ENCODE data around the gene INO80B. TPM values are rescaled to one million over a fixed set of nuclear protein-coding genes. Genes with fewer than 3 reads are reported as not detected.
"Not testable (repeated sequence)": the region's sequence is repeated elsewhere in the genome, so short reads cannot be mapped to it uniquely, and the experiment has no call there.

The INO80B gene
- polyA plus RNA-seq, 2 of the 4 experiments (the other 2 are of a cell fraction): 19.9 to 74.6 TPM

DNA sequence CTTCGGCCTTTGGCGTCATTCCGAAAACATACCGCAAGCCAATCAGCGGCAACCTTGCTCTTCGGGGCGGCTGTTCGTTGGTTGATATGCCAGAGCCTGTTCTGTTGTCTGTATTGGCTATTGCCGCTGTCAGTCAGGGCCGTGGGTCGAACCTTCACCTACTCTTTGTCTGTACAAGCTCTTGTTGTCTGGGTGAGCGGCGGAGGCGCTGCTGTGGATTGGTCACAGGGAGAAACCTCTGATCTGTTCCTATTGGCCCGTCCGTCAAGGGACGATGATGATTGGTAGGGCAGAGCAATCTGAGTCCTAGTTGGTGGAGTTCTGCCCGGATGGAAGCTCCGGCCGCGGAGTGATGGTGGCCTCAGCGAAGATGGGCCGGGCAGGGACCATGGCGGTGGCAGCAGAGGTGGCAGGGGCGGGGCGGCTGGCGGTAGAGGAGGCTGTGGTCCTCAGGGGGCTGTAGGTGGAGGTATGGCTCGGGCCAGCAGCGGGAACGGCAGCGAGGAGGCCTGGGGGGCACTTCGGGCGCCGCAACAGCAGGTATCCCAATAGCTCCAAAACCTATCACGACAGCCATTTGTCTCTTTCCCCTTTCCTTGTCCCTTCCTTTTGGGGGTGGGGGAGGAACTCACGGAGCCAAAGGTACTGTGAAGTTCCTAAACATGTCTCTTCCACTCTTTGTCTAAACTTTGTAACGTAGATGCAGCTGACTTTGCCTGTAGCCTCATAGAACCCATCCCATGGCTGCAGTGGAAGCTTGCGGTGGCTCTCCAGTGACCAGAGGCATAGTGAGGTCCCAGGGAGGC lies 3.4 kb downstream of the INO80B start, which contains the start of gene WBP1 (continued):
- TF ChIP-seq, protein P1, sequence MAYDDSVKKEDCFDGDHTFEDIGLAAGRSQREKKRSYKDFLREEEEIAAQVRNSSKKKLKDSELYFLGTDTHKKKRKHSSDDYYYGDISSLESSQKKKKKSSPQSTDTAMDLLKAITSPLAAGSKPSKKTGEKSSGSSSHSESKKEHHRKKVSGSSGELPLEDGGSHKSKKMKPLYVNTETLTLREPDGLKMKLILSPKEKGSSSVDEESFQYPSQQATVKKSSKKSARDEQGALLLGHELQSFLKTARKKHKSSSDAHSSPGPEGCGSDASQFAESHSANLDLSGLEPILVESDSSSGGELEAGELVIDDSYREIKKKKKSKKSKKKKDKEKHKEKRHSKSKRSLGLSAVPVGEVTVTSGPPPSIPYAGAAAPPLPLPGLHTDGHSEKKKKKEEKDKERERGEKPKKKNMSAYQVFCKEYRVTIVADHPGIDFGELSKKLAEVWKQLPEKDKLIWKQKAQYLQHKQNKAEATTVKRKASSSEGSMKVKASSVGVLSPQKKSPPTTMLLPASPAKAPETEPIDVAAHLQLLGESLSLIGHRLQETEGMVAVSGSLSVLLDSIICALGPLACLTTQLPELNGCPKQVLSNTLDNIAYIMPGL (CRISPR knock-in tag; IDR thresholded peaks at IDR 0.05; ENCODE audit: borderline replicate concordance): no peak
- TF ChIP-seq, protein P2, sequence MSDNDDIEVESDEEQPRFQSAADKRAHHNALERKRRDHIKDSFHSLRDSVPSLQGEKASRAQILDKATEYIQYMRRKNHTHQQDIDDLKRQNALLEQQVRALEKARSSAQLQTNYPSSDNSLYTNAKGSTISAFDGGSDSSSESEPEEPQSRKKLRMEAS (IDR thresholded peaks at IDR 0.05): no peak; the same call in 1 of the 2 replicates

DNA sequence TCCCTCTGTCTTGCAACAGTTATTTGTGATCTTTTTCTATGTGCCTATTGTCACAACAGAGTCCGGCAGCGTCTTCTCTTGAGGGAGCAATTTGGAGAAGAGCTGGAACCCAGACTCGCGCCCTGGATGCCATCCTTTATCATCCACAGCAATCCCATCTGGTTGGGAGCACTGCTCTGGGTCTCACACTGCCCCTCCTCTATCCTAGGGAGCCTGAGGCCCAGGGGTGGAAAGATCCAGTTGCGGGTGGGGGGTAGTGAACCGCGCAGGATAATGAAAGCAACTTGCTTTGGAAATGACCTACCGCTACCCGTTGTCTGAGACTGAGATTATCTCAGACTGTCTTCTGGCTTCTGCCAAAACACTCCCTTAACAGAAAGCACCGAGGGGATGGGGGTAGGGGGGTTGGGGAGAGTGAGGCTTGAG lies 4.1 kb downstream of the INO80B start:
- 4% methylated on average over 10 of the region's 10 CpGs for WGBS (ENCODE audit: missing lambda C conversion rate)
- TF ChIP-seq, protein P3, sequence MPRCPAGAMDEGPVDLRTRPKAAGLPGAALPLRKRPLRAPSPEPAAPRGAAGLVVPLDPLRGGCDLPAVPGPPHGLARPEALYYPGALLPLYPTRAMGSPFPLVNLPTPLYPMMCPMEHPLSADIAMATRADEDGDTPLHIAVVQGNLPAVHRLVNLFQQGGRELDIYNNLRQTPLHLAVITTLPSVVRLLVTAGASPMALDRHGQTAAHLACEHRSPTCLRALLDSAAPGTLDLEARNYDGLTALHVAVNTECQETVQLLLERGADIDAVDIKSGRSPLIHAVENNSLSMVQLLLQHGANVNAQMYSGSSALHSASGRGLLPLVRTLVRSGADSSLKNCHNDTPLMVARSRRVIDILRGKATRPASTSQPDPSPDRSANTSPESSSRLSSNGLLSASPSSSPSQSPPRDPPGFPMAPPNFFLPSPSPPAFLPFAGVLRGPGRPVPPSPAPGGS (IDR thresholded peaks at IDR 0.05): no peak
- TF ChIP-seq CHD4 (IDR thresholded peaks at IDR 0.05; ENCODE audit: borderline replicate concordance) (no peak), BHLHE40 (IDR thresholded peaks at IDR 0.05; ENCODE audit: low read depth, low read length) (no peak), ZFP36 (IDR thresholded peaks at IDR 0.05; ENCODE audit: borderline replicate concordance, partially characterized antibody) (no peak), FOSL2 (IDR thresholded peaks at IDR 0.05) (no peak), FOSL2 (CRISPR knock-in tag; IDR thresholded peaks at IDR 0.05) (no peak), POLR2AphosphoS2 (conservative IDR thresholded peaks at IDR 0.05; ENCODE audit: low read length) (0 out of 2 replicates have a peak, but pooled peaks have one; percentile 39)
- DNase-seq (ENCODE audit: low read depth in 1 of 2, low spot score in 1 of 2) (no peak), ATAC-seq (no peak), FAIRE-seq (no peak)
- CTCF ChIA-PET: interaction anchor here (1.3 to 2.3 kb wide), 6 partner anchors 19 to 128 kb away, joined by 3 to 8 read pairs (median 5); partner anchors contain the start of genes CCDC142 and TTC31
- Histone ChIP-seq H3K4me1 (peaks cover 27% of the 10 kb centered on the region), H3K27ac (peak overlapping the region; percentile 68 to 90), H3K4me2 (peak overlapping the region; percentile 83), H3K4me3 (peak overlapping the region; percentile 63), H3K9me3 (no peaks in the 10 kb centered on the region)
- POLR2A ChIA-PET: interaction anchor here (1.2 to 3.3 kb wide), 9 partner anchors 9 to 635 kb away, joined by 3 to 37 read pairs (median 6); partner anchors contain the start of genes AUP1, C2orf81, CCDC142 and HTRA2

DNA sequence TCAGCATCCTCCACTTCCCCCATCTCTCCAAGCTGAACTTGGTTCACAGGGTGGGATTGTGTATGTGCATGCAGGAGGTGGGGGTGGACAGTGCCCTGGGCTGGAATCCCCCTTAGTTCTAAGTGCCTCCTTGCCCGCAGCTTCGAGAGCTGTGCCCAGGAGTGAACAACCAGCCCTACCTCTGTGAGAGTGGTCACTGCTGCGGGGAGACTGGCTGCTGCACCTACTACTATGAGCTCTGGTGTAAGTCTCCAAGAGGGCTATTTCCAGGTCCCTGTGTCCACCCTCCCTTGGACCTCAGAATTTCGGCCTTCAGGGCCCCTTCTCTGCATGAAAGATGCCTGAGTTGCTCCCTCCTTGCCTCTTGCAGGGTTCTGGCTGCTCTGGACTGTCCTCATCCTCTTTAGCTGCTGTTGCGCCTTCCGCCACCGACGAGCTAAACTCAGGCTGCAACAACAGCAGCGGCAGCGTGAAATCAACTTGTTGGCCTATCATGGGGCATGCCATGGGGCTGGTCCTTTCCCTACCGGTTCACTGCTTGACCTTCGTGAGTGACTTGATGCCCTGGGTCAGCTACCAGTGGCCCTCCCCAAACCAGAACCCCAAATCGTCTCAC lies 4.7 kb downstream of the INO80B start:
- not testable (repeated sequence) for DNase-seq (ENCODE audit: low read depth in 1 of 2, low spot score in 1 of 2); H3K9me3 ChIP-seq; FAIRE-seq; ATAC-seq
- peaks cover 30% of the 10 kb centered on the region for H3K4me1 ChIP-seq
- TF ChIP-seq JUN (IDR thresholded peaks at IDR 0.05): 0 out of 5 replicates have a peak, but pooled peaks of 1 of the 2 experiments have one; percentile 4
- TF ChIP-seq POLR2A (IDR thresholded peaks at IDR 0.05; ENCODE audit: low read length): peak; percentile 16; the same call in 1 of the 2 replicates
- WGBS (ENCODE audit: missing lambda C conversion rate): 77% methylated on average over 13 of the region's 13 CpGs
- ChIA-PET POLR2A (interaction anchor here (2.0 to 2.9 kb wide), 2 partner anchors 13 to 23 kb away, joined by 15 to 37 read pairs; partner anchors contain the start of genes CCDC142, MRPL53 and TTC31), CTCF (interaction anchor here (1.3 to 2.3 kb wide), 6 partner anchors 15 to 128 kb away, joined by 3 to 8 read pairs (median 5); no protein-coding TSS in a partner anchor)
- H3K4me2 ChIP-seq: peak overlapping the region; percentile 83
- peak overlapping the region; percentile 68 to 90 for H3K27ac ChIP-seq
- peak overlapping the region; percentile 63 for H3K4me3 ChIP-seq

DNA sequence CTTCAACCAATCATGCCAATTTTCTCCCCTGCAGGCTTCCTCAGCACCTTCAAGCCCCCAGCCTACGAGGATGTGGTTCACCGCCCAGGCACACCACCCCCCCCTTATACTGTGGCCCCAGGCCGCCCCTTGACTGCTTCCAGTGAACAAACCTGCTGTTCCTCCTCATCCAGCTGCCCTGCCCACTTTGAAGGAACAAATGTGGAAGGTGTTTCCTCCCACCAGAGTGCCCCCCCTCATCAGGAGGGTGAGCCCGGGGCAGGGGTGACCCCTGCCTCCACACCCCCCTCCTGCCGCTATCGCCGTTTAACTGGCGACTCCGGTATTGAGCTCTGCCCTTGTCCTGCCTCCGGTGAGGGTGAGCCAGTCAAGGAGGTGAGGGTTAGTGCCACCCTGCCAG lies 5.3 kb downstream of the INO80B start:
- 87% methylated on average over 10 of the region's 10 CpGs for WGBS (ENCODE audit: missing lambda C conversion rate)
- ATAC-seq; POLR2A ChIA-PET; H3K9me3 ChIP-seq; H3K4me2 ChIP-seq; DNase-seq (ENCODE audit: low read depth in 1 of 2, low spot score in 1 of 2); FAIRE-seq; H3K4me3 ChIP-seq; H3K27ac ChIP-seq: not testable (repeated sequence)
- peaks cover 30% of the 10 kb centered on the region for H3K4me1 ChIP-seq
- TF ChIP-seq, protein P3 (IDR thresholded peaks at IDR 0.05): 0 out of 3 replicates have a peak, but pooled peaks have one; percentile 29
- CTCF ChIA-PET: interaction anchor here (0.6 to 2.0 kb wide), 5 partner anchors 14 to 125 kb away, joined by 3 to 6 read pairs (median 3); no protein-coding TSS in a partner anchor
